Measurements from ENCODE around the gene SMURF2.

Gene SMURF2

GRCh38 chr17:64596988-64597387 lies 65.1 kb downstream of the SMURF2 start:
- no peak overlapping the region for H3K9ac ChIP-seq
- no peaks in the 10 kb centered on the region for H4K20me1 ChIP-seq (ENCODE audit: insufficient read depth)
- no peaks in the 10 kb centered on the region for H3K27me3 ChIP-seq (ENCODE audit: insufficient read depth, low read depth)
- no peak overlapping the region for H3K27ac ChIP-seq
- H3K4me3 ChIP-seq (IDR thresholded peaks at IDR 0.05; ENCODE audit: insufficient read depth, low read depth, low read length), result no peak overlapping the region
- no peak overlapping the region for H2AFZ ChIP-seq (ENCODE audit: low read depth)
- no peaks in the 10 kb centered on the region for H3K36me3 ChIP-seq (ENCODE audit: insufficient read depth)
- no peak for TF ChIP-seq CTCF (conservative IDR thresholded peaks at IDR 0.05; ENCODE audit: low read depth, low read length)
- no peak overlapping the region for H3K4me2 ChIP-seq
- H3K4me1 ChIP-seq (ENCODE audit: low read depth, poor library complexity, severe bottlenecking), result no peaks in the 10 kb centered on the region
- H3K79me2 ChIP-seq (ENCODE audit: insufficient read depth, low read depth), result no peaks in the 10 kb centered on the region

- Histone ChIP-seq H3K27ac (no peak overlapping the region), H2AFZ (ENCODE audit: low read depth) (no peak overlapping the region), H3K27me3 (ENCODE audit: insufficient read depth, low read depth) (no peaks in the 10 kb centered on the region), H3K4me3 (IDR thresholded peaks at IDR 0.05; ENCODE audit: insufficient read depth, low read depth, low read length) (no peak overlapping the region), H3K4me1 (ENCODE audit: low read depth, poor library complexity, severe bottlenecking) (no peaks in the 10 kb centered on the region), H3K79me2 (ENCODE audit: insufficient read depth, low read depth) (no peaks in the 10 kb centered on the region), H3K36me3 (ENCODE audit: insufficient read depth) (no peaks in the 10 kb centered on the region), H4K20me1 (ENCODE audit: insufficient read depth) (no peaks in the 10 kb centered on the region), H3K9ac (no peak overlapping the region), H3K4me2 (no peak overlapping the region)
- no peak for TF ChIP-seq CTCF (conservative IDR thresholded peaks at IDR 0.05; ENCODE audit: low read depth, low read length)
Observed at GRCh38 chr17:64596439-64596838, 65.7 kb downstream of the SMURF2 start.

- H3K27ac ChIP-seq, result no peak overlapping the region
- no peaks in the 10 kb centered on the region for H4K20me1 ChIP-seq (ENCODE audit: insufficient read depth)
- H3K9ac ChIP-seq, result no peak overlapping the region
- no peak for TF ChIP-seq CTCF (conservative IDR thresholded peaks at IDR 0.05; ENCODE audit: low read depth, low read length)
- no peaks in the 10 kb centered on the region for H3K4me1 ChIP-seq (ENCODE audit: low read depth, poor library complexity, severe bottlenecking)
- H3K4me2 ChIP-seq, result no peak overlapping the region
- no peaks in the 10 kb centered on the region for H3K27me3 ChIP-seq (ENCODE audit: insufficient read depth, low read depth)
- no peak overlapping the region for H3K4me3 ChIP-seq (IDR thresholded peaks at IDR 0.05; ENCODE audit: insufficient read depth, low read depth, low read length)
- no peak overlapping the region for H2AFZ ChIP-seq (ENCODE audit: low read depth)
- no peaks in the 10 kb centered on the region for H3K36me3 ChIP-seq (ENCODE audit: insufficient read depth)
- no peaks in the 10 kb centered on the region for H3K79me2 ChIP-seq (ENCODE audit: insufficient read depth, low read depth)
Observed at GRCh38 chr17:64591944-64592343, 70.2 kb downstream of the SMURF2 start.

- Histone ChIP-seq H3K9ac (no peak overlapping the region), H3K4me3 (IDR thresholded peaks at IDR 0.05; ENCODE audit: insufficient read depth, low read depth, low read length) (no peak overlapping the region), H3K4me2 (no peak overlapping the region), H3K27ac (no peak overlapping the region), H3K36me3 (ENCODE audit: insufficient read depth) (no peaks in the 10 kb centered on the region), H3K79me2 (ENCODE audit: insufficient read depth, low read depth) (no peaks in the 10 kb centered on the region), H3K4me1 (ENCODE audit: low read depth, poor library complexity, severe bottlenecking) (no peaks in the 10 kb centered on the region), H2AFZ (ENCODE audit: low read depth) (no peak overlapping the region), H4K20me1 (ENCODE audit: insufficient read depth) (no peaks in the 10 kb centered on the region), H3K27me3 (ENCODE audit: insufficient read depth, low read depth) (no peaks in the 10 kb centered on the region)
- TF ChIP-seq CTCF (conservative IDR thresholded peaks at IDR 0.05; ENCODE audit: low read depth, low read length), result no peak
Observed at GRCh38 chr17:64585146-64585545, 77.0 kb downstream of the SMURF2 start.

GRCh38 chr17:64583038-64583437 lies 79.1 kb downstream of the SMURF2 start:
- Histone ChIP-seq H3K4me1 (ENCODE audit: low read depth, poor library complexity, severe bottlenecking) (no peaks in the 10 kb centered on the region), H3K9ac (no peak overlapping the region), H4K20me1 (ENCODE audit: insufficient read depth) (no peaks in the 10 kb centered on the region), H3K27me3 (ENCODE audit: insufficient read depth, low read depth) (no peaks in the 10 kb centered on the region), H3K36me3 (ENCODE audit: insufficient read depth) (no peaks in the 10 kb centered on the region), H3K27ac (no peak overlapping the region), H2AFZ (ENCODE audit: low read depth) (no peak overlapping the region), H3K4me2 (no peak overlapping the region), H3K79me2 (ENCODE audit: insufficient read depth, low read depth) (no peaks in the 10 kb centered on the region), H3K4me3 (IDR thresholded peaks at IDR 0.05; ENCODE audit: insufficient read depth, low read depth, low read length) (no peak overlapping the region)
- TF ChIP-seq CTCF (conservative IDR thresholded peaks at IDR 0.05; ENCODE audit: low read depth, low read length), result no peak
